ENCODE measurements around the gene TC2N. TPM values are rescaled to one million over a fixed set of nuclear protein-coding genes. Genes with fewer than 3 reads are reported as not detected.

TC2N gene
- 0.08 and 0.12 TPM in 2 replicates for total RNA-seq (ENCODE audit: low replicate concordance)

GRCh38 chr14:91867316-91867988 is at the start of gene TC2N:
Gene TC2N (minus strand): TSS chr14:91867536. CDS start chr14:91813769, 53,767 bp downstream.

GRCh38 chr14:91731986-91732385 is 135.3 kb downstream of the TC2N start, which contains the start of gene CATSPERB:
Gene CATSPERB (minus strand): TSS chr14:91732086. CDS start chr14:91729479, 2,607 bp downstream.

Other genes with a start within 250 kb of the TC2N start
- 0.23 TPM in 1 of 2 replicates, not detected in the other for gene CATSPERB, start 135.4 kb downstream of the TC2N start, total RNA-seq (ENCODE audit: low replicate concordance)
- gene FBLN5, start 80.2 kb upstream of the TC2N start, total RNA-seq (ENCODE audit: low replicate concordance), result 25.0 and 26.1 TPM in 2 replicates
- 18.8 and 24.3 TPM in 2 replicates for gene TRIP11, start 172.5 kb upstream of the TC2N start, total RNA-seq (ENCODE audit: low replicate concordance)
- gene ATXN3, start 239.0 kb upstream of the TC2N start, total RNA-seq (ENCODE audit: low replicate concordance), result 42.5 and 45.6 TPM in 2 replicates

Data from smooth muscle cell of the coronary artery (primary cell).